SHP77 (cell line): ENCODE data around the gene PSD.

Experiments used
- DNase-seq, 2 experiments: peaks; one replicate each; lab custom pipeline; 2025; lab: John Stamatoyannopoulos, UW

PSD gene

GRCh38 chr10:102403115-102403514, 15.5 kb downstream of the PSD start:
- DNase-seq, result no peak

DNA sequence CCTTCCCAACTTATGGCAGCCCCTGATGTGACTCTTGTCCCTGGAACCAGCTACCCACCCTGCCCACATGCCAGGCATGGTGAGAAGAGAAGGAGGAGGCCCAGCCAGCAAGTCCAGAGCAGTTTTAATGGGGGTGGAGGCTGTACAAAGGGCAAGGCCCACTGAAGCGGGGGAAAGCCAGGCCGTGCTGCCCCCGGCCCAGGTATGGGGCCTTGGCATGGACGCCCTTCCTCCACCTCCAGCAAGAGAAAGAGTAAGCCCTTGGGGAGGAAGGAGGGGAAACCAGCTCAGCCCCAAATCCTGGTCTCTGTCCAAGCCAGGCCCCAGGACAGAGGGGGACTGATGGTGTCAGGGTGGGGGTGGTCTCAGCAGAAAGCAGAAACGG, 16.1 kb downstream of the PSD start:
- DNase-seq, result no peak

- no peak for DNase-seq
Observed at GRCh38 chr10:102401735-102402511, 16.7 kb downstream of the PSD start.

DNA sequence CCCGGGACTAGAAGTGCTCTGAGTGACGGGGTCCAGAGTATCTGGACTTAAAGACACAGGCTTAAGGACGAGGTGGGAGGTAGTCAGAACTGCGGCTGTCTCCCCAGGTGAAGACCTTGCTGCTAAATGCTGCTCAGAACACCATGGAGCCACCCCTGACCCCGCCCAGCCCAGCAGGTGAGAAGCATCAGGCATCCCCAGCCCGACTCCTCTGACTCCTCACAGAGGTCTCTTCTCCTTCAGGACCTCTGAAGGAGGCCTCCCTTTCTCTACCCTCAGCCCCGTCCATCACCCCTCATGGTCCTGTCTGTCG, 17.3 kb downstream of the PSD start:
- DNase-seq, result no peak

- DNase-seq, result no peak
Observed at GRCh38 chr10:102400598-102401341, 17.8 kb downstream of the PSD start.

DNA sequence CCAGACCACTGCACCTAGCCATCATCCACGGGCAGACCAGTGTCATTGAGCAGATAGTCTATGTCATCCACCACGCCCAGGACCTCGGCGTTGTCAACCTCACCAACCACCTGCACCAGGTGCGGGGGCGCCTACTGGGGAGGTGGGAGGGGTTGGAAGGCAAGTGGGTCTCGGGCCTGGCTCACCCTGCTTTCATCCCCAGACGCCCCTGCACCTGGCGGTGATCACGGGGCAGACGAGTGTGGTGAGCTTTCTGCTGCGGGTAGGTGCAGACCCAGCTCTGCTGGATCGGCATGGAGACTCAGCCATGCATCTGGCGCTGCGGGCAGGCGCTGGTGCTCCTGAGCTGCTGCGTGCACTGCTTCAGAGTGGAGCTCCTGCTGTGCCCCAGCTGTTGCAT, 18.5 kb downstream of the PSD start:
- DNase-seq, result no peak

DNA sequence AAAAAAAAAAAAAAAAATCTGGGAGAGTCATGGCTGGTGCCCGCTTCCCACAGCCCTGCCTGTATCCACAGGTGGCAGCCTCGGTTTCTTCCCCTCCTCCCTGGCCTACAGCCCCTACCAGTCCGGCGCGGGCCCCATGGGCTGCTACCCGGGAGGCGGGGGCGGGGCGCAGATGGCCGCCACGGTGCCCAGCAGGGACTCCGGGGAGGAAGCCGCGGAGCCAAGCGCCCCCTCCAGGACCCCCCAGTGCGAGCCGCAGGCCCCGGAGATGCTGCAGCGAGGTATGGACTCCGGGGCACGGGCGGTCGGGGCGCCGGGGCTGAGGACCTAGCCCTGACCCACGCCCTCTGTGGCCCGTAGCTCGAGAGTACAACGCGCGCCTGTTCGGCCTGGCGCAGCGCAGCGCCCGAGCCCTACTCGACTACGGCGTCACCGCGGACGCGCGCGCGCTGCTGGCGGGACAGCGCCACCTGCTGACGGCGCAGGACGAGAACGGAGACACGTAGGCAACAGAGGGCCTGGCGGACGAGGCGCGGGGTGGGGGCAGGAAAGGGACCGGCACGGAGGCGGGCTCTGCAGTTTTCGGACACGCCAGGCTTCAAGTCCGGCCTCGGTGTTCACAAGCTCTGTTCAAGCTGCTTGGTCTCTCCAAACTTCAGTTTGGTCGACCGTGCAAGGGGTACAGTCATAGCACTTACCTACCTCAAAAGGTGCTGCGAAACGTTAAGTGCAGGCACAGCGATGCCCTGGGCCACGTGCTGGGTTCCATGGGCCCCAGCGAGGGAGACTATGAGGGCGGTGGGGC, 19.2 kb downstream of the PSD start:
- DNase-seq, result peak; percentile 48 to 81

- DNase-seq, result no peak
Observed at GRCh38 chr10:102398172-102399020, 20.2 kb downstream of the PSD start.

GRCh38 chr10:102397222-102398171, 21.1 kb downstream of the PSD start:
- no peak for DNase-seq

GRCh38 chr10:102396730-102397151, 21.8 kb downstream of the PSD start:
- no peak for DNase-seq

- no peak for DNase-seq
Observed at GRCh38 chr10:102396317-102396650, 22.3 kb downstream of the PSD start.

- DNase-seq, result peak; percentile 40 to 61
Observed at GRCh38 chr10:102395400-102396316, 22.9 kb downstream of the PSD start, which contains the start of gene NFKB2. Gene NFKB2, plus strand, starts transcription at chr10:102395705. Its CDS starts 255 bp downstream, at chr10:102395960.

DNA sequence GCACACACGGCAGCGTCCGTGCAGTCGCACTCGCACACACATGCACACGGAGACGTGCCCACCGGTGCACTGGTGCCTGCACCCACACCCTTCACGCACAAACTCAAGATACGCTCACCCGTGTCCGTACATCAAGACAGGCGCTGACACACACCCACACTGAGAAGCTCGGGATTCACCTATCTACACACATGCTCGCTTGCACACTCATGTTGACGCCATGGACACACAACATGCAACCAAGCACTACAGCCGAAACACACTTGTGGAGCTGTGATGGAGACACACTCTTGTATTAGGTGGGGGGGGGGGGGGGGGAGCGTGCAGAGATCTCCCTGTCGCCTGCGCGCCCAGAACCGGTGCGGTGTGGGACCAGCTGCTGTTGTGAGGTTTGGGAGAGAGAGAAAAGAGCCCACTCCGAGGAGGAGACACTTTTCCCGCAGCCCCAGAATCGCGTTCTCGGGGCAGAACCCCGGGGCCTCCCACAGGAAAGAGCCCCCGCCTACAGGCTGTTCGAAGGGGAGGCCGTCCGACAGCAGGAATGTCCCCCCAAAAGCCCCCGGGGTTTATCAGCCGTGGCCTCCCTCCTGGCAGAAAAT, 23.7 kb downstream of the PSD start:
- no peak for DNase-seq

DNA sequence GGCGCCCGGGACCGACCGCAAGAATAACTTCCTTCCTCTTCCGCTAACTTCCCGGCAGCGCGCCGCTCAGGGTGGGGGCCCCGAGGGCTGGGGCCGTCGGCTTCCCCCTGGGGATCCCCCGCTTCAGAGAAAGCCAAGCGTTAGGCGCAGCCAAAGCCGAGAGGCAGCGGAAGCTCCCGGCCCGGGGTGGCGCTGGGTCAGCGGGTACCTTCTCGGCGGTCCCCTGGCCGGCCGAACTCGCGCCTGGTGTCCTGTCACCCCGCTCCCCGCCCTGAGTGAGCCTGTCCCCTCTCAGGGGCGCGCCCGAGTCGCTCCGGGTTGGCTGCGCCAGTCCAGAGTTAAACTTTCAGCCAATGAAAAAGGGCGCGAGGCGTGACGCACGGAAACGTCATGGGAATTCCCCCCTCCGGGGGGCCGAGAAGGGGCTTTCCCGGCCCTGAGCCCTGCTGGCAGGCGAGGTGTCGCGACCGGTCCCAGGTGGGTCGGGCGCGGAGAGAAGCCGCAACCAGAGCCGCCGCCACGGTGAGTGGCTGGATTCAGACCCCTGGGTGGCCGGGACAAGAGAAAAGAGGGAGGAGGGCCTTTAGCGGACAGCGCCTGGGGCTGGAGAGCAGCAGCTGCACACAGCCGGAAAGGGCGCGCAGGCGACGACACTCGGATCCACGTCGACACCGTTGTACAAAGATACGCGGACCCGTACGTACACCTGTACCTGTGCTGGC, 24.3 kb downstream of the PSD start:
- DNase-seq, result peak; percentile 68 to 86

GRCh38 chr10:102393411-102394078, 25.0 kb downstream of the PSD start:
- DNase-seq, result no peak

DNA sequence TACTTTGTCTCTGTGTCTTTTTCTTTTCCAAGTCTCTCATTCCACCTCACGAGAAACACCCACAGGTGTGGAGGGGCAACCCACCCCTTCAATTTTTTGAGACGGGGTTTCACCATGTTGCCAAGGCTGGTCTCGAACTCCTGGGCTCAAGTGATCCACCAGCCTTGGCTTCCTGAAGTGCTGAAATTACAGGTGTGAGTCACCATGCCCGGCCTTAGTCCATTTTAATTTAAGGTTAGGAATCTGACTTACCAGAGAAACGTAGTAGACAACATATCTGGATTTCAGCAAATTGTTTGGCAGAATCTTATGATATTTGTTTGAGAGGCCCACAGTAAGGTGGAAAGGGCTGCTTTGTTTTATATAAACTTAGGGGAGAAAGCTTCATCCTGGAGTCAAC, 26.3 kb downstream of the PSD start:
- no peak for DNase-seq

GRCh38 chr10:102389894-102390293, 28.7 kb downstream of the PSD start:
- DNase-seq, result no peak
